K562 (cell line): ENCODE measurements around the gene CHST2. TPM values are rescaled to one million over a fixed set of nuclear protein-coding genes. Genes with fewer than 3 reads are reported as not detected.

Source experiments
- FOS ChIP-seq: IDR thresholded peaks from 3 replicates; pipeline ENCODE4 v1.6.1; 2011; ENCODE audit not compliant: insufficient read length; ENCODE audit errors: extremely low read depth
- GATA2 ChIP-seq: sonication (generic); formaldehyde crosslinking; IDR thresholded peaks from 2 replicates; pipeline ENCODE4 v1.4.0; 2020; ENCODE audit warnings: mild to moderate bottlenecking, missing genetic modification reagents
- HSF4 ChIP-seq: fragments of 250-450 bp; sonication (Bioruptor Pico); IDR thresholded peaks from 2 replicates; pipeline ENCODE4 v2.1.2; 2022; ENCODE audit warnings: mild to moderate bottlenecking, moderate library complexity, borderline replicate concordance
- KAT8 ChIP-seq: fragments of 450-650 bp; IDR thresholded peaks from 2 replicates; pipeline ENCODE4 v1.6.1; 2016; ENCODE audit warnings: low read depth, mild to moderate bottlenecking
- KHSRP ChIP-seq: fragments of 450-650 bp; IDR thresholded peaks from 2 replicates; pipeline ENCODE4 v1.6.1; 2017
- NFYB ChIP-seq: IDR thresholded peaks from 2 replicates; pipeline ENCODE4 v1.6.1; 2011; ENCODE audit warnings: mild to moderate bottlenecking, moderate library complexity; ENCODE audit not compliant: insufficient read length; ENCODE audit errors: extremely low read depth
- PCBP2 ChIP-seq: fragments of 200-400 bp; formaldehyde crosslinking; IDR thresholded peaks from 2 replicates; pipeline ENCODE4 v1.6.1; 2018; ENCODE audit warnings: low read length, low read depth, mild to moderate bottlenecking, moderate library complexity; ENCODE audit not compliant: poor library complexity, severe bottlenecking
- PHF20 ChIP-seq: fragments of 450-650 bp; IDR thresholded peaks from 2 replicates; pipeline ENCODE4 v1.6.1; 2018; ENCODE audit not compliant: partially characterized antibody
- POLR2AphosphoS5 ChIP-seq: IDR thresholded peaks from 2 replicates; pipeline ENCODE4 v1.6.1; 2011; ENCODE audit warnings: mild to moderate bottlenecking, low read depth, low read length, moderate library complexity; ENCODE audit not compliant: control insufficient read depth, insufficient read depth
- POU5F1 ChIP-seq: fragments of 150-350 bp; IDR thresholded peaks from 2 replicates; pipeline ENCODE4 v1.6.1; 2014; ENCODE audit warnings: borderline replicate concordance, low read length, low read depth, mild to moderate bottlenecking; ENCODE audit not compliant: partially characterized antibody
- PTRF ChIP-seq: fragments of 450-650 bp; IDR thresholded peaks from 2 replicates; pipeline ENCODE4 v1.6.1; 2016; ENCODE audit warnings: mild to moderate bottlenecking, missing genetic modification characterization, missing compliant biosample characterization
- RFX5 ChIP-seq: IDR thresholded peaks from 2 replicates; pipeline ENCODE4 v1.6.1; 2011; ENCODE audit warnings: low read depth, mild to moderate bottlenecking, improper control_type of control experiment, low read length
- SAFB2 ChIP-seq: fragments of 200-400 bp; formaldehyde crosslinking; IDR thresholded peaks from 2 replicates; pipeline ENCODE4 v1.6.1; 2018; ENCODE audit warnings: borderline replicate concordance, low read length, low read depth, moderate library complexity; ENCODE audit not compliant: severe bottlenecking
- SMC3 ChIP-seq: conservative IDR thresholded peaks from 2 replicates; pipeline ENCODE4 v1.6.1; 2011; ENCODE audit warnings: low read depth, low read length, improper control_type of control experiment; ENCODE audit not compliant: insufficient read depth
- SRSF1 ChIP-seq: fragments of 200-400 bp; formaldehyde crosslinking; IDR thresholded peaks from 2 replicates; pipeline ENCODE4 v1.6.1; 2017; ENCODE audit warnings: mild to moderate bottlenecking, low read depth, low read length, moderate library complexity
- TAF9B ChIP-seq: fragments of 450-650 bp; IDR thresholded peaks from 2 replicates; pipeline ENCODE4 v1.6.1; 2018; ENCODE audit warnings: mild to moderate bottlenecking; ENCODE audit not compliant: partially characterized antibody
- WHSC1 ChIP-seq: IDR thresholded peaks from one replicate; pipeline ENCODE4 v1.6.1; 2012; ENCODE audit warnings: low read length, control low read depth, inconsistent platforms
- ZBTB40 ChIP-seq, 2 experiments: fragments of 450-650 bp in 1 of 2; sonication (generic) in 1 of 2; formaldehyde crosslinking in 1 of 2; IDR thresholded peaks; 2 replicates each; pipeline versions ENCODE4 v1.7.1 to v1.9.0; 2016 to 2022; ENCODE audit warnings: inconsistent platforms in 1 of 2, mild to moderate bottlenecking in 1 of 2, missing genetic modification reagents in 1 of 2
- ZNF23 ChIP-seq: fragments of 250-450 bp; sonication (Bioruptor Pico); IDR thresholded peaks from 2 replicates; pipeline ENCODE4 v1.4.0; 2020; ENCODE audit warnings: mild to moderate bottlenecking
- ZNF354B ChIP-seq: fragments of 250-450 bp; sonication (Bioruptor Pico); IDR thresholded peaks from 2 replicates; pipeline ENCODE4 v1.4.0; 2020
- polyA plus RNA-seq, 8 experiments: library from polyadenylated mRNA; depleted of rRNA in 4 of 8; stranded (reverse) in 5 of 8; unstranded in 3 of 8; fragments of >200 nt; fragmentation: Nextera tagmentation in 2 of 8; fragmentation: Illumina TruSeq in 1 of 8; extraction: Ambion mirVana in 2 of 8; extraction: Trizol in 1 of 8; gene quantifications; 2 replicates each; pipeline versions ENCODE4 v1.2.1 to v1.2.3, GENCODE V29; 2011 to 2014; ENCODE audit warnings: inconsistent platforms in 1 of 8, missing spikeins in 1 of 8
- total RNA-seq, 7 experiments: library from RNA; depleted of rRNA in 6 of 7; stranded (reverse); fragments of >200 nt in 6 of 7; fragmentation: Illumina TruSeq in 2 of 7; extraction: Trizol in 2 of 7; gene quantifications; 2 replicates each; pipeline versions ENCODE4 v1.2.1 to v1.2.3, GENCODE V29; 2011 to 2021; ENCODE audit warnings: low replicate concordance in 1 of 7

The CHST2 gene
- total and polyA plus RNA-seq, 9 of the 15 experiments (the other 6 are each of a cell fraction or from before 2014, with no cell fraction given) = 3.4 to 60.3 (median 13.9) TPM

GRCh38 chr3:143084856-143085731 is 34.5 kb upstream of the CHST2 start (continued):
- peak; percentile 100 for TF ChIP-seq GATA2 (CRISPR knock-in tag)
- peak; percentile 100 for TF ChIP-seq POLR2AphosphoS5
- TF ChIP-seq KHSRP = peak; percentile 87
- TF ChIP-seq WHSC1 = no peak
- TF ChIP-seq POU5F1 = no peak
- no peak for TF ChIP-seq ZNF354B (CRISPR knock-in tag)
- no peak for TF ChIP-seq PCBP2
- peak; percentile 16 for TF ChIP-seq FOS
- no peak for TF ChIP-seq SAFB2
- peak; percentile 54 for TF ChIP-seq PHF20
- TF ChIP-seq KAT8 = no peak
- TF ChIP-seq SRSF1 = no peak
- TF ChIP-seq SMC3 = no peak
- peak; percentile 75; the same call in 1 of the 2 replicates for TF ChIP-seq HSF4 (CRISPR knock-in tag)
- peak; percentile 71; the same call in 1 of the 2 replicates for TF ChIP-seq ZNF23
- peak; percentile 48 for TF ChIP-seq ZBTB40 (IDR thresholded peaks at IDR 0.05)
- TF ChIP-seq ZBTB40 (CRISPR knock-in tag; IDR thresholded peaks at IDR 0.05) = no peak
- TF ChIP-seq PTRF (tag) = peak; percentile 76
- TF ChIP-seq NFYB = no peak
- TF ChIP-seq TAF9B = peak; percentile 38
- no peak for TF ChIP-seq RFX5
